GM18499 (cell line): ENCODE measurements around the gene BTC.
"Not testable (repeated sequence)": the region's sequence is repeated elsewhere in the genome, so short reads cannot be mapped to it uniquely, and the experiment has no call there.

Experiments used
- ATAC-seq: cut with Tn5 transposase; IDR thresholded peaks from one replicate; pipeline ENCODE4 v1.9.1; 2021; ENCODE audit warnings: moderate number of reproducible peaks; ENCODE audit not compliant: insufficient read depth, unreplicated experiment

BTC gene

DNA sequence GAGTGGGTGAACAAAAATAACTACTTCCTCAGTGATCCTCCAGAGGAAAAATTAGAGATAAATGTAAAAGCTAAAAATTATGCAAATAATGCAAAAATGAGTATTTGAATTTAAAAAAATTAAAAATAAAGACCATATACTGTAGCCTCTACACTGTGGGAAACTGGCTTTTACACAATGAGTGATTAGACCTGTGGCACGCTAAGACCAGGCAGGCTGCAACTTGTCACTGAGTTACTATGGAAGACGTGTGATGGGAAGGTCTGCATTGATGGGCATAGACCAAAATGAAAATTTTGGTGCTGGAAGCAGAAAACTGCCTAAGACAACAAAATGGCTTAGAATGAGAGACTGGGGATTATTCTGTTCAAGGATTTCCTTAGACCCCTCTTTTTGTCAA lies 30.2 kb downstream of the BTC start:
- ATAC-seq: no peak

DNA sequence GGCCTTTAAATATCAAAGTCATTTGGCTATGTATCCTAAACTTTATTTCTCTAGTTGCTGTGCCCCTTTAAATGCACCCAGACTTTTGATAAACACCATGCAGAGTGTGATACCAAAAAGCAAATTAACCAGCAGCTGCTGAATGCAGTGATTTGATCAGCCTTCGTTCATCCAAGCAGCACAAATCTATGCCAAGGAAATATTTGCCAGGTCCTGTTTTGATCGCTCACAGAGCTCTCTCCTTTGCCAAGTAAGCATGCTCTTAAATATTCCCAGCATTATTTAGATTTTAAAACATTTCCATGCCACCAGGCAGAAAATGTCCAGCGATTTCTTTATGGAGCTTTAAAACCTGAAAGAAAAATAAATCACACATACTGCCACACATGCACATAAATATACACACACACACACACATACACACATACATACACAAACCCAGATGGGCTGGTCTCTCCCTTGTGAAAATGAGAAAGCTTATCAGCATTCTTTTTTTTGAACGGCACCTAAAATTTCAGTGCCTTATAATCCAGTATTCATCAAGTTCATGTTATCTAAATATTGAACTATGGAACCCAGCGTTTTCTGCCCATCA lies 35.7 kb downstream of the BTC start:
- no peak for ATAC-seq

DNA sequence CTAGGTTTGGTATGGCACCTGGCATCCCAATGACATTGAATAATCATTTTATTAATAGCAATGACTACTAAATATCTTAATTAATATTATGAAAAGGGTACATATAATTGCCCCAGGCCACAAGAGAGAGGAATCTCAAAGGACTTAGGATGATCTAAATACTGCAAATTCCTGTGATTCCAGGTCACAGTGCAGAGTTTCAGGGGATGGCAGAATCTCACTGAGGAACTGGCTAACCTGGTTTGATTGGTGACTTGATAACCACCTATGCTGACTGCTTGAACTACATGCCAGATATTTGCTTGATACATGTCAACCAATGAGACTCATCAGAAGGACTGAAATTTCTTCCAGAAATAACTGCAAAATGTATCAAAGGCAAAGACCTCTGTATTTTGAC lies 37.2 kb downstream of the BTC start:
- ATAC-seq: no peak

DNA sequence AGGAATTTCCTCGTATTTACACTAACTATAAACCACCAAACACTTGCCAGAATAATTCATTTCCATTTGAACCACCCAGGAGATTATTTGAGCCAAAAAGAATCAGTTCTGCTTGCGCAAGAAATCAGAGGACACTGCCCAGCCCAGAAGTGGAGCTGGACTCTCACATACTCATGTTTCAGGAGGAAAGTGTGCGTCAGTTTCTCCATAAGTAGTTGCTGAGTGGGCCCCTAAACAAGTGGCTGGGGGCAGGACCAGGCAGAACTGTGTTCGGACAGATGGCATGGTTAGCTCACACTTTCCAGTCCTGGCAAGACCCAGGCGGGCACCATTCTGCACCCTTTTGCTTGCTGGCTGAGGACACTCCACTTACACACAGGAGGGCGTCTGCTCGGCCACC lies 38.8 kb downstream of the BTC start:
- ATAC-seq: no peak

DNA sequence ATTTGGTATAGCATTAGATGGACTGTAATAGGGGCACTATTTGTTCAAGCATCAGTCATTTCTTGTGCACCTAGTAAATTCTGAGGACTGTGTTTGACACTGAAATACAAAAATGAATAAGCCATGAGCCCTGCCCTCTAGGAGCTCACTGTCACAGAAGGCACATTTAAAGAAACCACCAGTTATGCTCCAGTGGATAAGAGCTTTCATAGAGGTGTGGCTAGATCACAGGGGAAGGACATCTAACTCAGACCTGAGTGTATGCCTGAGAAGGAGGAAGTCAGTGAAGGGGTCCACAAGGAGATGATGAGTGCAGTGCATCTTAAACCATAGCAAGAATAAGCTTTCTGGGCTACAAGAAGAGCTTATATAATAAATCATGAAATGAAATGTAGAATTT lies 40.1 kb downstream of the BTC start:
- peak; percentile 72 for ATAC-seq

DNA sequence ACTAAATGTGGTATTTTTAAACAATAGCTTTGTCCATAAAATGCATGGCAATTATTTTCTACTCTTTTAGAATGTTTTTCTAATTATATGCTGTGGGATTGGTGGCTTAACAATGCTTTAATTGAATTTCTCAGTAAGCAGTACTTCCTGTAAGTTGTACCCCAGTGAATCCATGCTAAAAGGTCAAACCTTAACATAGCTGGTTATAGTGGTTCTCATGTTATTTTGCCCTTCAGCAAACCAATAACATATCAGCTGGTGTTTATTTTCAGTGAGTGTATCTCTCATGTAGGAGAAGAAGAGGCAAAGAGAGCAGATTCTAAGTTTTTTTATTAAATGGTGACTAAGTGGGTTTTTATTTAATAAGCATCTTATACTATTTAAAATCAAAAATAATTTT lies 41.5 kb downstream of the BTC start:
- no peak for ATAC-seq

DNA sequence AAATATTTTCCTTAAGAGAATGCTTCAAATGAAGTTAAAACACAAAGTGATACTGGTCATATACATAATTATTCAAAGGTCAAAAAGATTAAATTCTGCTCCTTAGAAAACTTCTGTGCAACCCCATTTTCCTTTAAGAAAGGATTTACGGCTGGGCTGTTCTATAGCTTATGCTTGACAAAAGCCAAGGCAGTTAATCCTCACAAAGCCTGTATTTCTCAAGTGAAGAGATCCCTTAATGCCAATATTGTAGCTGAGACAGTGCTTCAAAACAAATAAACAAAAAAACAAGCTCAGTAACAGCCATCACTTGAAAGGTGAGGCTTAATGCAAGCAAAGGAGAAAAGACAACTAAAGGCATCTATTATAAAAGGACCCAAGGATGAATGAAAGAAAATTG lies 42.5 kb downstream of the BTC start:
- no peak for ATAC-seq

DNA sequence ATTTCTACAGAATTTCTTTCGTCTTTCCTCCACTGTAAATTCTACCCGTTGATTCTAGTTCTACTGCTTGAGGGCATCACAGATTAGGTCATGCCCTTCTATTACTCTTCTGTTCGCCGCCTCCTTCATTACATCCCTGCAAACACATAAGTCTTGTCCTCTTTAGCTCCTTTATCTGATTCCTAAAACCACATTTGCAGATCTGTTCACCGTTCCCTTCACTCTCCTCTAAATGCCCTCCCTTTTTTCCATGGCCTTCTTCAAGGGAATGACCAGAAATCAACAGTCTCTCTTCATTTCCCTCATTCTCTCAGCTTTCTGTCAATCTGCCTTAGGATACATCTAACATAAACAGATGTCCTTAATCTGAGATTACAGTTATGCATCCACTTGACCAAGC lies 43.1 kb downstream of the BTC start:
- ATAC-seq: no peak

DNA sequence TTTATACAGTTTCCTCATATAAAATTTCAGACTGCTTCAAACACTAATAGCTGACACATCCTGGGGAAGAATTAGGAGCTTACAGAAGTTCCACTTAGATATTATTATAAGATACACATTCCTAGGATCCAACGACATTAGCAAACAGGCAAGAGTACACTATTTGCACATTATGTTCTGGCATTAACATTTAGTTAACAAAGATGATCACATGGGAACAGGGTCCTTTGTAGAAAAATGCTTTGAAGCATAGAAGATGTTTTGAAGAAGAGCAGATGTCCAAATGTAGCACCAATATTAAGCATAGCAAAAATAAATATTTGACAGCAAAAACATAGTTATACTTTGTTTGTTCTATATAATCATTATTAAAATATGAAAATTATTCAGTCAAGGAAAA lies 52.1 kb downstream of the BTC start:
- ATAC-seq: no peak

DNA sequence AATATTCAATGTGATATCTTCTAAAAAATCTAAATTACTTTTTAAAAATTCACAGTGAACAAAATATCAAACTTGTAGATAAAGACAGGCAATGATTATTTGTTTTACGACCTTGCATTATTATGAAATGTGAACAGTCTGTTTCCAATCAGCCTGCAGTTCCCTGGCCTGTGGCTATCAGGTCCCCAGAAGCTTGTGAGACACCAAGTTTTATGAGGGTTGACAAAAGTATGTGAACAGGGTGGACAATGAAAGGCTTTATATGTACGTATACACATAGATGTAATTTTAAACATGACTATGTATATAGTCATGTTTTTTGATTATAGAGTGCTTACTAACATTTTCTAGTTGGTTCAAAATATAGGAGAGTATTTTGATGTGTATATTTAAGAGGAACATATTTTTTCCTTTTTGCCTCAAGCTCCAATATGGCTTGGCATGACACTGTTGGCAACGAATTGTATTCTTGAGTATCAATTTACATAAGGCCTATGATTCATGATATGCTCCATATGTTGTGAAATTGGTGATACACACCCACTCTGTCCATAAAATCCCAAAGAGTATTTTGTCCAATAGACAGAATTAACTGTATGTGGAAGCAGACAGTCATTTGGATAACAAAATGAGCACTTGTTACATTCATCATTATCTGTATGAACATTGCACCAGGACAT lies 55.7 kb downstream of the BTC start:
- no peak for ATAC-seq

DNA sequence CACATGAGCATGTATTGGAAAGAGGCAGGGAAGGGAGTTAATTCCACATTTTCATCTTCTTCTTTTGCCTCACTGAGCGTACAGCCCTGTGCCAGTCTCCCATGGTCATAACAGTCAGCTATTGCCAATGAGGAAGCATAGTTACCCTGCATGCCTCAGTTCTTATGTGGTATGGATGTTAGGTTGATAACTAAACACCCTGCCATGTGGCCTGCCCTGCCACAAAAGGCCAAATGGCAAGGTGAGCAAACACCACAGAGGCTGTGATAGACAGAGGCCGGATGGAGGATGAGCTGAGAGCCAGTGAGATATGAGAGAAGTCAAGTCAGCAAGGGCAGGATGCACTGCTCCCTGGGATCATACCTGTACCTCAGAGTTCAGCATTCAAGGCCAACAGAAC lies 59.3 kb downstream of the BTC start:
- ATAC-seq: no peak

DNA sequence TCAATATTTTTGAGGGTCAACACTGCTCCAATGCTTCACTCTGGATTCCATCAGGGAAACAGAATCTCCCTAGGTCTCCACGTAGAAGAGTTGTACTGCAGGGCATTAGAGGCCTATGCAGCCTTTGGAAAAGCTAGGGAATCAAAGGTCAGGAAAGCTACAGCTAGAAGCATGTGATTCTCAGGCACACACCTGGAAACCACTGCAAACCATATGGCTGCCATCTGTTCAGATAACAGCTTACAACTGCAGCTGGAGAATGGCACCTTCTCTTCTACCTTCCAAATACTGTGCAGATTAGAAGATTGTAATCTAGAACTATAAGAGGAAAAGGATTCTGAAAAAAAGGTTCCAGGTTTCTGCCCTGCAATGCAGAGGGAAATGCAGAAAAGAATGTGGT lies 60.6 kb downstream of the BTC start:
- ATAC-seq: no peak

DNA sequence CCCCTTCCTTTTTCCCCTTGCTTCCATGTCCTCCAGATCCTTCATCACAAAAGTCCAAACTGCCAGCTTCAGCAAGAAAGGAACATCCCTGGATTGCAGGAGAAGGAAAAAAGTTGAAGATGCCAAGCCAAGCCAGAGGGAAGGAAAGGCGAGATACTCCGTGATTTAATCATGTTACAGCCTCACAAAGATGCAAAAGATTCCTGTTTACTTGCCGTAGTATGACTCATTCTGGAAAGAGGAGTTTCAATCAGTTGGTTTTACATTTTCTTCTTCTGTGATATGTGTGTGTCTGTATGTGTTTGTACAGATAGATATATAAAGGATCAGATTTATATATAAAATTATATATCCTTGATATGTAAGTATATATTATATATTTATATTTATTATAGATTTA lies 69.3 kb downstream of the BTC start:
- no peak for ATAC-seq

DNA sequence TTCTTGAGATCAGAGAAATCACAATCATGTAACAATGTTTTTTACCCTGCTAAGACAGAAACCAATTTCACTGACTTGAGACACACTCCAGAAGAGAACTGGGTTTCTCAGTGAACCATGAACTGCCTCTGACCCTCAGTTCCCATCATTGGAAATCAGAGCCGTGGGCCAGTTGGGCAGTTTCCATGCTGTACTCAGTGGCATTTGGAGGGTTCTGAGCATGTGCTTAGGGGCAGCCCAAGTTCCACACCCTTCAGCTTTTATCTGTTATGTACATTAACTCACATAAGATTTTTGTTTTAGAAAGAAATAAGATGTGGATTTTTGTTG lies 77.9 kb downstream of the BTC start:
- no peak for ATAC-seq

DNA sequence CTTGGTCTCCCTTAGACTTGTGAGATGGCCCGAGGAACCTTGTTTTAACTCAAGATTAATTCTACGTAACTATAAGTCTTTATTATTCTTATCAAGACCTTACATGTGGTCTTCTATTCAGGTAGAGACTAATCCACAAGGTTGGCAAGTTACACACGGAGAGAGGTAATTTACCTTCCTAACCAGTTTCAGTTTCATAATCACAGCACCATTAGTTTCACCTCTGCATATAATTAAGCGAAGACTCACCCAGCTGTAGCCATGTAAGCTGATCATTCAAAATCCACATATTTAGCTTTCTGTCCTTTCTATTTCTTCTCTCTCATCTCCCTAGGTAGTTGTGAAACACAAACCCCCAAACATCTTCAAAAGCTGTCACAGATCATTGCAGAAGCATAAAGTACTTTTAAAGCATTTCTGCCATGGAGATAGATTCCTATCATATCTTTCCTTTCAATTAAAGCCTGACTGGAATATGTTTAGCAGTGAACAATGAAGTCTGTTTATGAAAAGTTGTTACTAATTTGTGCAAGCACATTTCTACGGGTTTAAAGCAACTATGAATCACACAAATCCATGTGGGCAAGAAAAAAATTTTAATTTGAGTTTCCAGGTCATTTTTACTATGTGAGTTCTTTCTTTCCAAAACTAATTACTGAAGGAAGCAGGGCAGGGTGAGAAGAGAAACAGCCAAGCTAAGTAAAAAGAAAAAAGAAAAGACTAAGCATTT lies 78.5 kb downstream of the BTC start:
- peak; percentile 57 for ATAC-seq

DNA sequence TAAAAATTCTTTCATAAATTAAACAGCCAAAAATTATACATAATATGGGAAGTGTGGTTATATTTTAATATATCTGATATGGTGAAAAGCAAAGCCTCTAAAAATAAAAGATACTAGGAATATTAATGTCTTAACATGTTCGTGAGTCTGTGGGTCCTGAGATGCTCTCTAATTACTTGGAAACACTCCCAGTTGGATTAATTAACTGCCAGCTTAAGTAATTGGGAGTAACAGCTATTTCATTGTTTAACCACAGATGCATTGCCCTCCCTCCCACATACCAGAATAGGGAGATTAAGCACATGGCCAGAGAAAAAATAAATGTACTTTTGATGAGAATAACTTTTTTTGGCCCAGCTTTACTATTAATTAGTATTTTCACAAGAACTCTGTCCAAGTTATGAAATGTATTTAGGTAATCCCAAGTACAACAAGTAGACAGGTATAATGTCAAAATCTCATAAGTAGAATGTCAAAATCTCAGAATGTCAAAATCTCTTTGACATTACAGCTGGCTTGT lies 79.7 kb downstream of the BTC start:
- ATAC-seq: no peak

DNA sequence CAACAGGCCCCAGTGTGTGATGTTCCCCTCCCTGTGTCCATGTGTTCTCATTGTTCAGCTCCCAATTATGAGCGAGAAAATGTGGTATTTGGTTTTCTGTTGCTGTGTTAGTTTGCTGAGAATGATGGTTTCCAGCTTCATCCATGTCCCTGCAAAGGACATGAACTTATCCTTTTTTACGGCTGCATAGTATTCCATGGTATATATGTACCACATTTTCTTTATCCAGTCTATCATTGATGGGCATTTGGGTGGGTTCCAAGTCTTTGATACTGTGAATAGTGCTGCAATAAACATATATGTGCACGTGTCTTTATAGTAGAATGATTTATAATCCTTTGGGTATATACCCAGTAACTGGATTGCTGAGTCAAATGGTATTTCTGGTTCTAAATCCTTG lies 86.2 kb downstream of the BTC start:
- not testable (repeated sequence) for ATAC-seq
